HepG2 (cell line): Measurements from ENCODE around the gene CORO7. TPM values are rescaled to one million over a fixed set of nuclear protein-coding genes. Genes with fewer than 3 reads are reported as not detected.

Experiments used
- CEBPB ChIP-seq: IDR thresholded peaks from 2 replicates; pipeline ENCODE4 v1.6.1; 2011; ENCODE audit warnings: low read depth, low read length, improper control_type of control experiment, borderline replicate concordance
- FOXA1 ChIP-seq, 2 experiments: fragments of 450-650 bp in 1 of 2; sonication (generic) in 1 of 2; formaldehyde crosslinking in 1 of 2; IDR thresholded peaks; 2 replicates each; pipeline versions ENCODE4 v1.4.0 to v1.6.1; 2016 to 2020; ENCODE audit warnings: missing genetic modification reagents in 1 of 2
- HMG20A ChIP-seq: IDR thresholded peaks from 2 replicates; pipeline ENCODE4 v1.6.1; 2016; ENCODE audit warnings: borderline replicate concordance
- HMG20B ChIP-seq: conservative IDR thresholded peaks from 2 replicates; pipeline ENCODE4 v1.6.1; 2016; ENCODE audit warnings: missing genetic modification reagents, missing compliant biosample characterization
- NFIB ChIP-seq: sonication (generic); formaldehyde crosslinking; IDR thresholded peaks from 2 replicates; pipeline ENCODE4 v1.9.0; 2021; ENCODE audit warnings: missing genetic modification reagents, mild to moderate bottlenecking, borderline replicate concordance
- PHF20 ChIP-seq: sonication (generic); formaldehyde crosslinking; IDR thresholded peaks from 2 replicates; pipeline ENCODE4 v1.5.0; 2020; ENCODE audit warnings: mild to moderate bottlenecking, missing genetic modification reagents
- POLR2A ChIP-seq, 2 experiments: IDR thresholded peaks; 2 replicates each; pipeline ENCODE4 v1.6.1; 2011; ENCODE audit warnings: low read depth in 2 of 2, low read length in 2 of 2, mild to moderate bottlenecking in 1 of 2, moderate library complexity in 1 of 2; ENCODE audit not compliant: insufficient read depth in 1 of 2
- POLR2G ChIP-seq: fragments of 200-400 bp; formaldehyde crosslinking; IDR thresholded peaks from 2 replicates; pipeline ENCODE4 v1.6.1; 2018; ENCODE audit warnings: mild to moderate bottlenecking, low read depth, low read length, moderate library complexity
- ZNF180 ChIP-seq: sonication (generic); formaldehyde crosslinking; IDR thresholded peaks from 2 replicates; pipeline ENCODE4 v1.4.0; 2020; ENCODE audit warnings: low read depth, missing genetic modification reagents, borderline replicate concordance
- ZNF335 ChIP-seq: sonication (generic); formaldehyde crosslinking; IDR thresholded peaks from 2 replicates; pipeline ENCODE4 v1.4.0; 2020; ENCODE audit warnings: missing genetic modification reagents
- ZNF383 ChIP-seq: sonication (generic); formaldehyde crosslinking; IDR thresholded peaks from 2 replicates; pipeline ENCODE4 v1.4.0; 2020; ENCODE audit warnings: missing genetic modification reagents, mild to moderate bottlenecking, borderline replicate concordance
- ZNF441 ChIP-seq: sonication (generic); formaldehyde crosslinking; IDR thresholded peaks from 2 replicates; pipeline ENCODE4 v1.7.0; 2021; ENCODE audit warnings: missing genetic modification reagents, borderline replicate concordance
- ZNF558 ChIP-seq: sonication (generic); formaldehyde crosslinking; IDR thresholded peaks from 2 replicates; pipeline ENCODE4 v1.9.0; 2022; ENCODE audit warnings: mild to moderate bottlenecking, missing genetic modification reagents, borderline replicate concordance
- ZNF562 ChIP-seq: sonication (generic); formaldehyde crosslinking; IDR thresholded peaks from 2 replicates; pipeline ENCODE4 v1.8.0; 2022; ENCODE audit warnings: missing genetic modification reagents, borderline replicate concordance
- ZNF563 ChIP-seq: sonication (generic); formaldehyde crosslinking; IDR thresholded peaks from 2 replicates; pipeline ENCODE4 v1.8.0; 2022; ENCODE audit warnings: mild to moderate bottlenecking, moderate library complexity, missing genetic modification reagents
- ZNF749 ChIP-seq: sonication (generic); formaldehyde crosslinking; IDR thresholded peaks from 2 replicates; pipeline ENCODE4 v1.8.0; 2022; ENCODE audit warnings: mild to moderate bottlenecking, missing genetic modification reagents, moderate library complexity, borderline replicate concordance
- ZNF850 ChIP-seq: sonication (generic); formaldehyde crosslinking; conservative IDR thresholded peaks from 2 replicates; pipeline ENCODE4 v1.9.0; 2021; ENCODE audit warnings: mild to moderate bottlenecking, missing genetic modification reagents
- polyA plus RNA-seq, 8 experiments: library from polyadenylated mRNA; depleted of rRNA in 3 of 8; stranded (reverse) in 7 of 8; unstranded in 1 of 8; fragments of >200 nt; fragmentation: Illumina TruSeq in 4 of 8; extraction: Trizol in 4 of 8; gene quantifications; 2 replicates each; pipeline versions ENCODE4 v1.2.1 to v1.2.3, GENCODE V29; 2011 to 2016; ENCODE audit warnings: low read depth in 4 of 8, missing spikeins in 1 of 8, mixed read lengths in 1 of 8; ENCODE audit not compliant: insufficient read depth in 1 of 8
- total RNA-seq, 5 experiments: library from RNA; depleted of rRNA; stranded (reverse); fragments of >200 nt; fragmentation: Illumina TruSeq; extraction: Trizol; gene quantifications; 2 replicates each; pipeline ENCODE4 v1.2.3, GENCODE V29; 2016; ENCODE audit warnings: low read depth in 1 of 5
- TF ChIP-seq, protein P1 (sequence below): sonication (generic); formaldehyde crosslinking; IDR thresholded peaks from 2 replicates; pipeline ENCODE4 v1.5.0; 2020; ENCODE audit warnings: missing genetic modification reagents
- TF ChIP-seq, protein P2 (sequence below): sonication (generic); formaldehyde crosslinking; IDR thresholded peaks from 2 replicates; pipeline ENCODE4 v1.4.0; 2020; ENCODE audit warnings: missing genetic modification reagents, borderline replicate concordance
- TF ChIP-seq, protein P3 (sequence below): sonication (generic); formaldehyde crosslinking; IDR thresholded peaks from 2 replicates; pipeline ENCODE4 v1.8.0; 2022; ENCODE audit warnings: low read depth, missing genetic modification reagents
- TF ChIP-seq, protein P4 (sequence below): IDR thresholded peaks from 2 replicates; pipeline ENCODE4 v1.6.1; 2016; ENCODE audit warnings: missing genetic modification reagents, missing compliant biosample characterization

The CORO7 gene
- total and polyA plus RNA-seq, 2 of the 13 experiments (the other 11 are each of a cell fraction or from before 2014, with no cell fraction given) = 9.9 to 14.3 TPM

DNA sequence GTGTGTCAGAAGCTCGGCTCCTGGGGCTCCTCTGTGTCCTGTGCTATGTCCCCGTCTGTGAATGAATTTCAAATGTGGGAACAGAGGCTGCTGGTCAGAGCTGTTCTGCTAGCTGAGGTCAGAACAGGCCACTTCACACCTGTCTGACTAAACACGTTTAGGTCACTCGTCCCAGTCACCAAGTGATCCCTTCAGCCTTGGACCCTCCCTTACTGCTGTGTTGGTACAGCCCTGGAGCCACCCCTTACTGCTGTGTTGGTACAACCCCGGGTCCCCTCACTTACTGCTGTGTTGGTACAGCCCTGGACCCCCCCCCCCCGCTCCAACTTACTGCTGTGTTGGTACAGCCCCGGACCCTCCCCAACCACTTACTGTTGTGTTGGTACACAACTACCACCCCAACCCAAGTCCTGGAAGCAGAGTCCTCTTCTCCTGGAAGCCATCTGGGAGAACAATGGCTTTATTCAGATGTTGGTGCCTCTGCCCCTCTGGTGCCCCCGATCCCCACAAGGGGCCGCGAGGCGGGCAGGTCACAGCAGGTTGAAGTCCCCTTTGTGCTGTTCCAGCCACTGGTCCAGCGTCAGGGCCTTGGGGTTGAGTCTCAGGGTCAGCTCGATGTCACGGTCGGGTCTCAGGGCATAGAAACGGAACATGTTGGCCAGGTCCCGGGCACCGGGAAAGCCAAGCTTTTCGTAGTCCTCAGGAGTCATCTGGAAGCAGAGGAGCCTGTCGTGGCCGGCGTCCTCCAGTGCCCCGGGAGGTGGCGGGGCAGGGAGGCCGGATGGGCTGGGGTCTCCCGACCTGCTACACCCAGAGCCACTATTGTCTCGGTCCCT lies 45.1 kb upstream of the CORO7 start (continued):
- no peak for TF ChIP-seq ZNF558 (CRISPR knock-in tag)
- no peak for TF ChIP-seq CEBPB
- TF ChIP-seq ZNF441 (CRISPR knock-in tag) = no peak
- TF ChIP-seq POLR2A (IDR thresholded peaks at IDR 0.05; ENCODE audit: insufficient read depth in 1 of 2, low read depth in 2 of 2, low read length in 2 of 2) = peak in 1 of 2 experiments; percentile 58; a peak in 2 of 4 replicates
- no peak for TF ChIP-seq ZNF563
- TF ChIP-seq, protein P1, sequence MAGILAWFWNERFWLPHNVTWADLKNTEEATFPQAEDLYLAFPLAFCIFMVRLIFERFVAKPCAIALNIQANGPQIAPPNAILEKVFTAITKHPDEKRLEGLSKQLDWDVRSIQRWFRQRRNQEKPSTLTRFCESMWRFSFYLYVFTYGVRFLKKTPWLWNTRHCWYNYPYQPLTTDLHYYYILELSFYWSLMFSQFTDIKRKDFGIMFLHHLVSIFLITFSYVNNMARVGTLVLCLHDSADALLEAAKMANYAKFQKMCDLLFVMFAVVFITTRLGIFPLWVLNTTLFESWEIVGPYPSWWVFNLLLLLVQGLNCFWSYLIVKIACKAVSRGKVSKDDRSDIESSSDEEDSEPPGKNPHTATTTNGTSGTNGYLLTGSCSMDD = no peak
- no peak for TF ChIP-seq ZNF180 (CRISPR knock-in tag)
- TF ChIP-seq POLR2G = peak; percentile 54
- TF ChIP-seq ZNF850 (CRISPR knock-in tag) = no peak
- no peak for TF ChIP-seq NFIB (CRISPR knock-in tag)
- peak; percentile 44; the same call in 1 of the 2 replicates for TF ChIP-seq ZNF749
- TF ChIP-seq, protein P2, sequence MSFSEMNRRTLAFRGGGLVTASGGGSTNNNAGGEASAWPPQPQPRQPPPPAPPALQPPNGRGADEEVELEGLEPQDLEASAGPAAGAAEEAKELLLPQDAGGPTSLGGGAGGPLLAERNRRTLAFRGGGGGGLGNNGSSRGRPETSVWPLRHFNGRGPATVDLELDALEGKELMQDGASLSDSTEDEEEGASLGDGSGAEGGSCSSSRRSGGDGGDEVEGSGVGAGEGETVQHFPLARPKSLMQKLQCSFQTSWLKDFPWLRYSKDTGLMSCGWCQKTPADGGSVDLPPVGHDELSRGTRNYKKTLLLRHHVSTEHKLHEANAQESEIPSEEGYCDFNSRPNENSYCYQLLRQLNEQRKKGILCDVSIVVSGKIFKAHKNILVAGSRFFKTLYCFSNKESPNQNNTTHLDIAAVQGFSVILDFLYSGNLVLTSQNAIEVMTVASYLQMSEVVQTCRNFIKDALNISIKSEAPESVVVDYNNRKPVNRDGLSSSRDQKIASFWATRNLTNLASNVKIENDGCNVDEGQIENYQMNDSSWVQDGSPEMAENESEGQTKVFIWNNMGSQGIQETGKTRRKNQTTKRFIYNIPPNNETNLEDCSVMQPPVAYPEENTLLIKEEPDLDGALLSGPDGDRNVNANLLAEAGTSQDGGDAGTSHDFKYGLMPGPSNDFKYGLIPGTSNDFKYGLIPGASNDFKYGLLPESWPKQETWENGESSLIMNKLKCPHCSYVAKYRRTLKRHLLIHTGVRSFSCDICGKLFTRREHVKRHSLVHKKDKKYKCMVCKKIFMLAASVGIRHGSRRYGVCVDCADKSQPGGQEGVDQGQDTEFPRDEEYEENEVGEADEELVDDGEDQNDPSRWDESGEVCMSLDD (CRISPR knock-in tag) = peak; percentile 93
- TF ChIP-seq HMG20B (CRISPR knock-in tag) = no peak
- TF ChIP-seq FOXA1 (IDR thresholded peaks at IDR 0.05) = no peak
- peak; percentile 35 for TF ChIP-seq FOXA1 (CRISPR knock-in tag; IDR thresholded peaks at IDR 0.05)
- TF ChIP-seq, protein P3, sequence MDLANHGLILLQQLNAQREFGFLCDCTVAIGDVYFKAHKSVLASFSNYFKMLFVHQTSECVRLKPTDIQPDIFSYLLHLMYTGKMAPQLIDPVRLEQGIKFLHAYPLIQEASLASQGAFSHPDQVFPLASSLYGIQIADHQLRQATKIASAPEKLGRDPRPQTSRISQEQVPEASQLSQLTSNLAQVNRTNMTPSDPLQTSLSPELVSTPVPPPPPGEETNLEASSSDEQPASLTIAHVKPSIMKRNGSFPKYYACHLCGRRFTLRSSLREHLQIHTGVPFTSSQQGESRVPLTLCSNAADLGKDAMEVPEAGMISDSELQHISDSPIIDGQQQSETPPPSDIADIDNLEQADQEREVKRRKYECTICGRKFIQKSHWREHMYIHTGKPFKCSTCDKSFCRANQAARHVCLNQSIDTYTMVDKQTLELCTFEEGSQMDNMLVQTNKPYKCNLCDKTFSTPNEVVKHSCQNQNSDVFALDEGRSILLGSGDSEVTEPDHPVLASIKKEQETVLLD (CRISPR knock-in tag) = peak; percentile 44; the same call in 1 of the 2 replicates
- TF ChIP-seq PHF20 (CRISPR knock-in tag) = peak; percentile 50; the same call in 1 of the 2 replicates
- no peak for TF ChIP-seq ZNF562 (CRISPR knock-in tag)
- peak; percentile 58; the same call in 1 of the 2 replicates for TF ChIP-seq HMG20A (CRISPR knock-in tag)
- no peak for TF ChIP-seq ZNF335
- TF ChIP-seq, protein P4, sequence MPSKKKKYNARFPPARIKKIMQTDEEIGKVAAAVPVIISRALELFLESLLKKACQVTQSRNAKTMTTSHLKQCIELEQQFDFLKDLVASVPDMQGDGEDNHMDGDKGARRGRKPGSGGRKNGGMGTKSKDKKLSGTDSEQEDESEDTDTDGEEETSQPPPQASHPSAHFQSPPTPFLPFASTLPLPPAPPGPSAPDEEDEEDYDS (CRISPR knock-in tag) = peak; percentile 38; the same call in 1 of the 2 replicates
- TF ChIP-seq ZNF383 (CRISPR knock-in tag) = 0 out of 2 replicates have a peak, but pooled peaks have one; percentile 68
